ENCODE results near the gene SERPINE2. TPM values are rescaled to one million over a fixed set of nuclear protein-coding genes. Genes with fewer than 3 reads are reported as not detected.
A peak's percentile ranks its signal among the peaks of the same experiment; 100 is the strongest.
"Not testable (repeated sequence)": the region's sequence is repeated elsewhere in the genome, so short reads cannot be mapped to it uniquely, and the experiment has no call there.

Gene SERPINE2
- total RNA-seq, 2 experiments from 2014 or later, result 33.1 to 33.7 TPM

DNA sequence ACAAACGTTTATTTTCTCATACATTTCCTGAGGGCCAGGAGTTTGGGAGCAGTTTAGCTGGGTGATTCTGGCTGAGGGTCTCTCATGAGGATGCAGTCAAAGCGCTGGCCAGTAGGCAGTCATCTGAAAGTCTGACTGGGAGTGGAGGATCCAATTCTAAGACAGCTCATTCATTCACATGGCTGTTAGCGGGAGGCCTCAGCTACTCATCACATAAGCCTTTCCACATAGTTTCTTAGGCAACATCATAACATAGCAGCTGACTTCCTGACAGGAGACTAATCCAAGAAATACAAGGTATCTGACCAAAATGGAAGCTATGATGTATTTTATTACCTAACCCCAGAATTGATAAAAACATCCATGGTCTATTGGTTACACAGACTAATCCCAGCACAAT lies 84.7 kb downstream of the SERPINE2 start:
- H3K4me1 Mint-ChIP-seq, result peaks cover 62% of the 10 kb centered on the region
- H3K4me3 Mint-ChIP-seq, result no peak overlapping the region
- H3K36me3 Mint-ChIP-seq, result peaks cover under 1% of the 10 kb centered on the region
- H3K27ac Mint-ChIP-seq, result no peak overlapping the region
- no peak for DNase-seq
- no peaks in the 10 kb centered on the region for H3K9me3 Mint-ChIP-seq
- H3K27me3 Mint-ChIP-seq, result no peaks in the 10 kb centered on the region

DNA sequence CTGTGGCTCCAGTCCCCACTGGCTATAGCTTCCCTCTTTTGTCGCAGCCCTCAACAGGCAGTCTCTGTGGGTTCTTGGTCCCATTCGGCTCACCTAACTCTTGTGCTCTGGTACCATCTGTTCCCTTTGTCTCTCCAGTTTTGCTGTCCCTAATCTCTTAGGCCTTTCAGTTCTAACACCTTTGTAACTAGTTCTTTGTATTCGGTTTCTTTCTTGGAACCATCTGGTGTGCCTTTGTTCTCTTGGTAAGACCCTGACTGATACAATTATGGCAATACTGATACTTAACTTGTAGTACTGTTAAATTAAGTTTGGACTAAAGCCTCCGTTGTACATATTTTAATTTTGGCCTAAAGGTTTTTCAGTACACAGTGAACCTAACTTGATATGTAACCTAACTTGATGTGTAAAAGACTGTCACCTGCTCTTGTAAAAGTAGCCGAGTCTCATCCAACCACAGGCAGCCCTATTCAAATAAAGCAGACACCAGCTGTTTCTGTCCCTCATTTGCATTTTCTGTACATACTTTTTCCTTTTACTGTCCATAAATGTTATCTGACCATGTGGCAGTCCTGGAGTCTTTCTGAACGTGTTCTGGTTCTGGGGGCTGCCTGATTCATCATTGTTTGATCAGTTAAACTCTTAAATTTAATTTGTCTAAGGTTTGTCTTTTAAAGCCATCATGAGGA lies 86.7 kb downstream of the SERPINE2 start:
- peaks cover 2% of the 10 kb centered on the region for H3K9me3 Mint-ChIP-seq
- no peaks in the 10 kb centered on the region for H3K36me3 Mint-ChIP-seq
- H3K27me3 Mint-ChIP-seq, result no peaks in the 10 kb centered on the region
- no peak for DNase-seq
- peak overlapping the region; percentile 40 for H3K27ac Mint-ChIP-seq
- H3K4me3 Mint-ChIP-seq, result no peak overlapping the region
- H3K4me1 Mint-ChIP-seq, result peaks cover 65% of the 10 kb centered on the region

- no peak overlapping the region for H3K4me3 Mint-ChIP-seq
- H3K27ac Mint-ChIP-seq, result peak overlapping the region; percentile 91
- no peaks in the 10 kb centered on the region for H3K27me3 Mint-ChIP-seq
- no peak for DNase-seq
- H3K9me3 Mint-ChIP-seq, result peaks cover 2% of the 10 kb centered on the region
- no peaks in the 10 kb centered on the region for H3K36me3 Mint-ChIP-seq
- H3K4me1 Mint-ChIP-seq, result peaks cover 63% of the 10 kb centered on the region
Observed at GRCh38 chr2:223950448-223951347, 88.4 kb downstream of the SERPINE2 start.

DNA sequence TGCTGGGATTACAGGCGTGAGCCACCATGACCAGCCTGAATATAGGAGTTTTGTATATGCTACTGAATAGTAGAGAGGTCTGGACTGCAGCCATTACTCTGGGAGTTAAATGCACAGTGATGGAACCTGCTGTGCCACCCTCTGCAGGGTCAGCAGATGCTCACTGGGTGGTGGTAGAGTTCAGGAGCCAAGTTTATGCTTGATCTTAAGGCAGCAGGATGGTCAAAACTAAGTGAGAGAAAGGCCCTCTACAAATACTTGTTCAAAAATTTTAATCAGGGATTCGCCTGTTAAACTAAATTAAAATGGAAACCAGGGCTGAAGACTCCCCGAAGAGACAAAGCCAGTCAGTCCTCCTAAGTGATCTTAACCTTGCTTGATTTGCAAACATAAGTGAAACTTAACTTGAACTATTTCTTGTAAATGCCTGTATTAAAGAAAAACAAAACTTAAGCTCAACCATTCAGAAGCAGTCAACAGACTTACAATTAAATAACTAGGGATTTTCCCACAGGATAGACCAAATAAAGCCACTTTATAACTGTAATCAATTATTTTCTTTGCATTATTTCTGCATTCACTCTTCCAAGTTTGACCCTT lies 89.7 kb downstream of the SERPINE2 start:
- Mint-ChIP-seq H3K9me3 (peaks cover 2% of the 10 kb centered on the region), H3K27me3 (no peaks in the 10 kb centered on the region), H3K27ac (peak overlapping the region; percentile 91), H3K36me3 (no peaks in the 10 kb centered on the region), H3K4me1 (peaks cover 55% of the 10 kb centered on the region), H3K4me3 (peak overlapping the region; percentile 10)
- DNase-seq, result no peak

- no peaks in the 10 kb centered on the region for H3K27me3 Mint-ChIP-seq
- peaks cover 5% of the 10 kb centered on the region for H3K36me3 Mint-ChIP-seq
- H3K27ac Mint-ChIP-seq, result peak overlapping the region; percentile 80
- no peak for DNase-seq
- peaks cover 2% of the 10 kb centered on the region for H3K9me3 Mint-ChIP-seq
- H3K4me1 Mint-ChIP-seq, result peaks cover 54% of the 10 kb centered on the region
- no peak overlapping the region for H3K4me3 Mint-ChIP-seq
Observed at GRCh38 chr2:223947711-223948205, 91.3 kb downstream of the SERPINE2 start.

DNA sequence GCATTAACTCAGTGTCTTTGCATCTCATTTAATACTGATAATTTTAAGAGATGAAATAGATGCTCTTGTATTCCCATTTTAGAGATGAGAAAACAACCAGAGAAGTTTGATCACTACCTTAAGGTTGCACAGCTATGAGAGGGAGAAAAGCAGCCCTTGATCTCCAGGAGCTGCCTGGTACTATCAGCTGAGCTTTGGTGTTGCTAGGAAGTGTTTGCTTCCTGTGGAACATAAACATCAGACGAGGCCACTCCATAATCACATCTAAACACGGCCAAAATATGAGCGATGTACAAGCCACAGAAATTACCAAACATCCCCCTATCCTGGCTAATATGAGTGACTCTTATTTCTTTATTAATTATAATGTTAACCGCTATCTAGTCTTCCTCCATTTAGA lies 93.3 kb downstream of the SERPINE2 start:
- H3K36me3 Mint-ChIP-seq, result peaks cover 13% of the 10 kb centered on the region
- no peak for DNase-seq
- peaks cover 6% of the 10 kb centered on the region for H3K9me3 Mint-ChIP-seq
- H3K27ac Mint-ChIP-seq, result peak overlapping the region; percentile 89
- H3K27me3 Mint-ChIP-seq, result no peaks in the 10 kb centered on the region
- peaks cover 54% of the 10 kb centered on the region for H3K4me1 Mint-ChIP-seq
- H3K4me3 Mint-ChIP-seq, result peak overlapping the region; percentile 93

DNA sequence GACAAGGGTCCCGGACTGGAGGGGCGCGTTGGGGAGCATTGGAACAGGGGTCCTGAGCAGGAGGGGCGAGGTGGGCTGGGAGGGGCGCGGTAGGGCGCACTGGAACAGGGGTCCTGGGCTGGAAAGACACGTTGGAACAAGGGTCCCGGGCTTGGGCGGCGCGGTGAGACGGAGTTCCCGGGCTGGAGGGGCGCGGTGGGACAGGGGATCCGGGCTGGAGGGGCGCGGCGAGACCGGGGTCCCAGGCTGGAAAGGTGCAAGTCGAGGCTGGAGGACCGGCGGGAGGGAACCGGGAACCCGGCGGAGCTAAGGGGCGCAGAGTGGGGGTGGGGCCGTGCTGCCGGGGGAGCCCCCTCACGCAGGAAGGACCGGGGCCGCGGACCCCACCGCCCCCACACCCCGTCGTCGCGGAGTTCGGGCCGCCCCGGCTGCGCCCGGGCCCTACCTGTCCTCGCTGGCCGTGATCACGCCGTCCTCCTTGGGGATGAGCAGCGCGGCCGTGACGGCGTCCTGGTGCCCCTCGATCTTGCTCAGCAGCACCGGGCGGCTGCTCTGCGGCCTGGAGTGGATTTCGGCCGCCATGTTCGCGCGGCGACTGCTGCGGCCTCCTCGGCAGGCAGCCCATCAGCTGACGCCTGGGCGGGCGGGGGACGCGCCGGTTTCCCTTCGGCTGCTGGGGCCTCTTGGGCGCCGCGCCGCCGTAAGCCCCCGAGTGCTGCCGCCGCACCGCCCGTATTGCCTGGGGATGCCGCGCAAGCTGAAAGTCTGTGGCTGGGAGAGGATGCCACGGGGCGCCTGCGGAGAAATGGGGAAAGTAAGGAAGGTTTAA lies 94.2 kb downstream of the SERPINE2 start, which contains the start of gene WDFY1:
TSS of gene WDFY1 (minus strand) at position 633 of the 829 bp plus-strand sequence. CDS start at position 582, 51 bp downstream.
- Mint-ChIP-seq H3K36me3 (peaks cover 15% of the 10 kb centered on the region), H3K27me3 (no peaks in the 10 kb centered on the region), H3K4me3 (peak within 1 kb of the TSS; percentile 93), H3K9me3 (peaks cover 6% of the 10 kb centered on the region), H3K4me1 (peaks cover 49% of the 10 kb centered on the region), H3K27ac (peak within 1 kb of the TSS; percentile 90)
- DNase-seq, result peak; percentile 89

DNA sequence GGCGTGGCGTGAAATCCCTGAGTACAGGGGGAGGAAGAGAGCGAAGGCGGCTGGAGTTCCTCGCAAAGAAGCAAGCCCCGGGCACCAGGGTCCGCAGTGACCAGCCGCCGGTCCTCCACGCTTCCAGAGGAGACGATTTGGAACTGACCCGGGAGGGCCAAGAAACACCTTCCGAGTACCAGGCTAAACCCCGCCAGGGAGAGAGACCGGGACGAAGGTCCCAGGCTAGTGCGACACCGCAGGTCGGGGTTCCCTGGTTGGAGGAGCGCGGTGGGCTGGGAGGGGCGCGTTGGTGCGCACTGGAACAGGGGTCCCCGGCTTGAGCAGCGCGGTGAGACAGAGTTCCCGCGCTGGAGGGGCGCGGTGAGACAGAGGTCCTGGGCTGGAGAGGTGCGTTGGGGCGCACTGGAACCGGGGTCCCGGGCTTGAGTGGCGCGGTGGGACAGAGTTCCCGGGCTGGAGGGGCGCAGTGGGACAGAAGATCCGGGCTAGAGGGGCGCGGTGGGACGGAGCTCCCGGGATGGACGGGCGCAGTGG lies 94.9 kb downstream of the SERPINE2 start:
- Mint-ChIP-seq H3K4me3 (peak overlapping the region; percentile 93), H3K4me1 (peaks cover 49% of the 10 kb centered on the region), H3K36me3 (peaks cover 22% of the 10 kb centered on the region), H3K27me3 (no peaks in the 10 kb centered on the region), H3K27ac (peak overlapping the region; percentile 90), H3K9me3 (peaks cover 11% of the 10 kb centered on the region)
- peak; percentile 44 for DNase-seq

- Mint-ChIP-seq H3K4me3 (peak overlapping the region; percentile 93), H3K36me3 (peaks cover 27% of the 10 kb centered on the region), H3K27me3 (no peaks in the 10 kb centered on the region), H3K4me1 (peaks cover 49% of the 10 kb centered on the region), H3K27ac (peak overlapping the region; percentile 74), H3K9me3 (peaks cover 14% of the 10 kb centered on the region)
- no peak for DNase-seq
Observed at GRCh38 chr2:223943561-223944008, 95.5 kb downstream of the SERPINE2 start.

DNA sequence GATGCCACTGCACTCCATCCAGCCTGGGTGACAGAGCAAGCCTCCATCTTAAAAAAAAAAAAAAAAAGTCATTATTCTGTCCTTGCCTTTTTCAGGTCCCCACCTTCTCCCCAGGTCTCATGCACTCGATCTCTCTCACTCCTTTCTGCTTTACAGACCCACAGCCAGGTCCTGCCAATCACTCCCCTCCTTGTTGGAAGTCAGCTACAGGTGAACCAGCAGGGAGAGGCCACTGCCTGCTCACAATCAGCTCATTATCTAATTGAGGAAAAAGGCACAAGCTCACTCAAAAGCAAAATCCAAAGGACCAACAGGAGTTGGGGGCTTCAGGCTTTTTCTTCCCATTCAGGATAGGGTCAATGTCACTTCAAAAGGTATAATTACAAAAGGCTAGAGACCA lies 96.0 kb downstream of the SERPINE2 start:
- peaks cover 13% of the 10 kb centered on the region for H3K9me3 Mint-ChIP-seq
- H3K27ac Mint-ChIP-seq, result peak overlapping the region; percentile 74

GRCh38 chr2:223941579-223942277 lies 97.4 kb downstream of the SERPINE2 start:
- Mint-ChIP-seq H3K9me3 (peaks cover 13% of the 10 kb centered on the region), H3K27ac (peak overlapping the region; percentile 92), H3K4me3 (peak overlapping the region; percentile 9), H3K4me1 (peaks cover 51% of the 10 kb centered on the region), H3K27me3 (no peaks in the 10 kb centered on the region), H3K36me3 (peaks cover 32% of the 10 kb centered on the region)
- DNase-seq, result peak; percentile 73

More for the DNA sequence above, 96.0 kb downstream of the SERPINE2 start:
- Mint-ChIP-seq H3K27me3 (no peaks in the 10 kb centered on the region), H3K4me3 (peak overlapping the region; percentile 41), H3K36me3 (peaks cover 29% of the 10 kb centered on the region), H3K4me1 (peaks cover 49% of the 10 kb centered on the region)
- no peak for DNase-seq

GRCh38 chr2:223939438-223939837 lies 99.6 kb downstream of the SERPINE2 start:
- not testable (repeated sequence) for H3K27me3 Mint-ChIP-seq, DNase-seq, H3K4me3 Mint-ChIP-seq
- H3K9me3 Mint-ChIP-seq, result peaks cover 13% of the 10 kb centered on the region
- H3K27ac Mint-ChIP-seq, result peak overlapping the region; percentile 69
- peaks cover 43% of the 10 kb centered on the region for H3K36me3 Mint-ChIP-seq
- H3K4me1 Mint-ChIP-seq, result peaks cover 54% of the 10 kb centered on the region

GRCh38 chr2:223937535-223937934 lies 101.6 kb downstream of the SERPINE2 start:
- H3K27ac Mint-ChIP-seq, result no peak overlapping the region
- DNase-seq, result no peak
- H3K27me3 Mint-ChIP-seq, result no peaks in the 10 kb centered on the region
- peaks cover 38% of the 10 kb centered on the region for H3K36me3 Mint-ChIP-seq
- peaks cover 59% of the 10 kb centered on the region for H3K4me1 Mint-ChIP-seq
- no peak overlapping the region for H3K4me3 Mint-ChIP-seq
- peaks cover 13% of the 10 kb centered on the region for H3K9me3 Mint-ChIP-seq
